NCI-H82 (cell line): ENCODE data around the gene SHD.
A peak's percentile ranks its signal among the peaks of the same experiment; 100 is the strongest.

ENCODE experiments used
- DNase-seq: peaks from one replicate; lab custom pipeline; 2025; lab: John Stamatoyannopoulos, UW

The SHD gene

GRCh38 chr19:4298810-4299550, 19.9 kb downstream of the SHD start:
- DNase-seq: no peak

- DNase-seq: no peak
These were observed 21.5 kb downstream of the SHD start for GRCh38 chr19:4300589-4300988.

- DNase-seq: peak; percentile 29
These were observed 22.6 kb downstream of the SHD start for GRCh38 chr19:4301590-4302242.

GRCh38 chr19:4302243-4302640, 23.2 kb downstream of the SHD start, which contains the start of gene TMIGD2:
TSS of gene TMIGD2 (minus strand) at chr19:4302389. CDS start at chr19:4302385, 4 bp downstream.
- DNase-seq: no peak

GRCh38 chr19:4303819-4304537, 24.9 kb downstream of the SHD start:
- DNase-seq: no peak

- peak; percentile 78 for DNase-seq
These were observed 25.6 kb downstream of the SHD start, which contains the start of gene FSD1 for GRCh38 chr19:4304538-4305256. TSS of gene FSD1 (plus strand) at chr19:4304598. CDS start at chr19:4304747, 149 bp downstream.

GRCh38 chr19:4305257-4305612, 26.2 kb downstream of the SHD start:
- no peak for DNase-seq

- DNase-seq: no peak
These were observed 26.6 kb downstream of the SHD start for GRCh38 chr19:4305659-4306058.

GRCh38 chr19:4310247-4311121, 31.4 kb downstream of the SHD start:
- peak; percentile 31 for DNase-seq

GRCh38 chr19:4313847-4314490, 34.9 kb downstream of the SHD start:
- no peak for DNase-seq

GRCh38 chr19:4316956-4317355, 37.9 kb downstream of the SHD start:
- DNase-seq: no peak

GRCh38 chr19:4318460-4318859, 39.4 kb downstream of the SHD start:
- DNase-seq: no peak

- no peak for DNase-seq
These were observed 40.1 kb downstream of the SHD start for GRCh38 chr19:4319067-4319718.

GRCh38 chr19:4320419-4320818, 41.4 kb downstream of the SHD start:
- no peak for DNase-seq

GRCh38 chr19:4322942-4323665, 44.0 kb downstream of the SHD start:
- DNase-seq: no peak

- no peak for DNase-seq
These were observed 44.6 kb downstream of the SHD start for GRCh38 chr19:4323692-4324091.

GRCh38 chr19:4324228-4324627, 45.2 kb downstream of the SHD start:
- no peak for DNase-seq

- no peak for DNase-seq
These were observed 47.3 kb downstream of the SHD start for GRCh38 chr19:4326215-4326836.

- DNase-seq: peak; percentile 39
These were observed 47.8 kb downstream of the SHD start for GRCh38 chr19:4326837-4327251.
